ENCODE data around the gene WNT5B. TPM values are rescaled to one million over a fixed set of nuclear protein-coding genes. Genes with fewer than 3 reads are reported as not detected.

Gene WNT5B
- total RNA-seq, 1 donor from 2014 or later: 54.4 TPM

- Mint-ChIP-seq H3K27ac (no peak overlapping the region), H3K9me3 (no peaks in the 10 kb centered on the region), H3K4me1 (peaks cover 8% of the 10 kb centered on the region), H3K27me3 (ENCODE audit: low read depth) (no peaks in the 10 kb centered on the region), H3K4me3 (no peak overlapping the region), H3K36me3 (no peaks in the 10 kb centered on the region)
- DNase-seq (ENCODE audit: low spot score in 2 of 2, unreplicated experiment in 2 of 2): no peak
- no peak for TF ChIP-seq CTCF (IDR thresholded peaks at IDR 0.05; ENCODE audit: unreplicated experiment)
Measured at GRCh38 chr12:1616233-1617066, 12.6 kb upstream of the WNT5B start.

GRCh38 chr12:1618489-1618888, 10.5 kb upstream of the WNT5B start:
- no peaks in the 10 kb centered on the region for H3K9me3 Mint-ChIP-seq
- DNase-seq (ENCODE audit: low spot score in 2 of 2, unreplicated experiment in 2 of 2): no peak
- no peak overlapping the region for H3K4me3 Mint-ChIP-seq
- no peaks in the 10 kb centered on the region for H3K27me3 Mint-ChIP-seq (ENCODE audit: low read depth)
- no peak overlapping the region for H3K27ac Mint-ChIP-seq
- no peak for TF ChIP-seq CTCF (IDR thresholded peaks at IDR 0.05; ENCODE audit: unreplicated experiment)
- H3K36me3 Mint-ChIP-seq: no peaks in the 10 kb centered on the region
- H3K4me1 Mint-ChIP-seq: peaks cover 11% of the 10 kb centered on the region

- Mint-ChIP-seq H3K27ac (no peak overlapping the region), H3K27me3 (ENCODE audit: low read depth) (no peaks in the 10 kb centered on the region), H3K9me3 (no peaks in the 10 kb centered on the region), H3K36me3 (no peaks in the 10 kb centered on the region), H3K4me3 (no peak overlapping the region), H3K4me1 (peaks cover 11% of the 10 kb centered on the region)
- no peak for TF ChIP-seq CTCF (IDR thresholded peaks at IDR 0.05; ENCODE audit: unreplicated experiment)
- no peak for DNase-seq (ENCODE audit: low spot score in 2 of 2, unreplicated experiment in 2 of 2)
Measured at GRCh38 chr12:1619159-1619558, 9.9 kb upstream of the WNT5B start.

- no peak for TF ChIP-seq CTCF (IDR thresholded peaks at IDR 0.05; ENCODE audit: unreplicated experiment)
- no peak overlapping the region for H3K4me3 Mint-ChIP-seq
- no peaks in the 10 kb centered on the region for H3K9me3 Mint-ChIP-seq
- H3K27ac Mint-ChIP-seq: no peak overlapping the region
- H3K27me3 Mint-ChIP-seq (ENCODE audit: low read depth): no peaks in the 10 kb centered on the region
- DNase-seq (ENCODE audit: low spot score in 2 of 2, unreplicated experiment in 2 of 2): no peak
- H3K4me1 Mint-ChIP-seq: peaks cover 14% of the 10 kb centered on the region
- H3K36me3 Mint-ChIP-seq: no peaks in the 10 kb centered on the region
Measured at GRCh38 chr12:1619587-1619986, 9.4 kb upstream of the WNT5B start.

GRCh38 chr12:1620092-1620491, 8.9 kb upstream of the WNT5B start:
- Mint-ChIP-seq H3K36me3 (no peaks in the 10 kb centered on the region), H3K27ac (no peak overlapping the region), H3K4me3 (no peak overlapping the region), H3K4me1 (peaks cover 19% of the 10 kb centered on the region), H3K9me3 (no peaks in the 10 kb centered on the region), H3K27me3 (ENCODE audit: low read depth) (no peaks in the 10 kb centered on the region)
- DNase-seq (ENCODE audit: low spot score in 2 of 2, unreplicated experiment in 2 of 2): no peak
- TF ChIP-seq CTCF (IDR thresholded peaks at IDR 0.05; ENCODE audit: unreplicated experiment): no peak

Data from mesothelial cell of epicardium (in vitro differentiated cells).